HG03135 (cell line): Measurements from ENCODE around the gene MAGI3.
"Not testable (repeated sequence)": the region's sequence is repeated elsewhere in the genome, so short reads cannot be mapped to it uniquely, and the experiment has no call there.

Experiments
- ATAC-seq: cut with Tn5 transposase; IDR thresholded peaks from one replicate; pipeline ENCODE4 v1.9.1; 2021; ENCODE audit warnings: mild to moderate bottlenecking, moderate library complexity; ENCODE audit not compliant: unreplicated experiment

MAGI3 gene

DNA sequence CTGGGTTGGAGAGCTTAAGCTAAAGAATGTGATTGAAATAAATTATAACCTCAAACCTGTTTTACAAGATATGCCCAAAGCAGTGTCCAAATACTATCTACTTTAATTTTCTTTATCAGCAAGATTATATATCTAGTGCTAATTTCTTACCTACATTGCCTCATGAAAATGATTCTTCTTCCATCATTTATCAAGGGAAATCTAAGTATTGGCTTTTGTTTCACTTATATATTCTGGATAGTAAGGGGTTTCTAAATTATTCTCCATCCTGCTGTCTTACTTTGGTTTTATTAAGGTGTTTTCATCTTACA is 287.8 kb downstream of the MAGI3 start:
- ATAC-seq = no peak

DNA sequence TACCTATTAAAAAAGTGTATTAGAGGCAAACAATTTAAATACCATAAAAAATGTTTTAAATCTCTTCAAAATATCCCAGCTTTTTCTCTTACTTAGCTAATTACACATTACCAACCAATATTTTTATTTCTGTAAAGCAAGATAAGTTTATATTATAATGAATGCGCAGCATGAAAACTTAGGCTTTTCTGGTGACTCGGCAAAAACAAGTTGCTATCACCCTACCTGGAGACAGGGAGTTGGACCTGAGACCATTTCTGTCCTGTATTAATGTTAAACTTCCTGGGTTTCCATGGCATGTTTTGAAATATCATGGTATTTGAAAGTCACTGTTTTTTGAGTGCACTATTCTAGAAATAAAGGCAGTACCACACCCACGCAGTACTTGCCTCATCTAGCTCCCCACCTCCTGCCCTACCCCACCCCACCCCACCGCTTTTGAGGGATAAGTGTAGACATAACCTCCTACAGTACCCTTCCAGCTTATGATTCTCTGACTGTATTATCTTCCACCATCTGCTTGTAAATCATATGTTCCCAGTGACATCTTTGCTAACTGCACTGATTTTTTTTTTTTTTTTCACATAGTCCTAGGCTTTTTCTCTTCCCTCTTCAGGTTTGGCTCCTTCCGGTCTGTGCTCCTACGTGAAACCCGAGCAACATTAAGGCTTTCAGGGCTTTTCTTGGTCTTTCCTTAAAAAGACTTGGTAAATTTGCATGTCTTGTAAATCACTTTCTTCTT is 291.5 kb downstream of the MAGI3 start:
- no peak for ATAC-seq

DNA sequence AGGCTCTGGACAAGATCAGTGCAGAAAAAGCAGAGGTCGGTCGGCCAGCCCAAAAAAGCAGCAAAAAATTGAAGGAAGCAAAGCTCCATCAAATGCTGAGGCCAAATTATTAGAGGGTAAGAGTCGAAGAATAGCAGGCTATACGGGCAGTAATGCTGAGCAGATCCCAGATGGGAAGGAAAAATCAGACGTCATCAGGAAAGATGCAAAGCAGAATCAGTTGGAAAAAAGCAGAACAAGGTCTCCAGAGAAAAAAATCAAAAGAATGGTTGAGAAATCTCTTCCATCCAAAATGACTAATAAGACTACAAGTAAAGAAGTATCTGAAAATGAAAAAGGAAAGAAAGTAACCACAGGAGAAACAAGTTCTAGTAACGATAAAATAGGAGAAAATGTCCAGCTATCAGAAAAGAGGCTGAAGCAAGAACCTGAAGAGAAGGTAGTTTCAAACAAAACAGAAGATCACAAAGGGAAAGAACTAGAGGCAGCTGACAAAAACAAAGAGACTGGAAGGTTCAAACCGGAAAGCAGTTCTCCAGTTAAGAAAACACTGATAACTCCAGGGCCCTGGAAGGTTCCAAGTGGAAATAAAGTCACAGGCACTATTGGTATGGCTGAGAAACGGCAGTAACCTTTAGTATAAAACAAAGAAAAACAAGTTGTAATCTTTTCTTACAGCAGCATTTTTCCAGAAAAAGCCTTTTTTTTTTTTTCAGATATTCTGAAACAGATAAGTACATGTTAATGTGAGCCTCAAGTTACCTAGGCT is 293.3 kb downstream of the MAGI3 start:
- no peak for ATAC-seq

DNA sequence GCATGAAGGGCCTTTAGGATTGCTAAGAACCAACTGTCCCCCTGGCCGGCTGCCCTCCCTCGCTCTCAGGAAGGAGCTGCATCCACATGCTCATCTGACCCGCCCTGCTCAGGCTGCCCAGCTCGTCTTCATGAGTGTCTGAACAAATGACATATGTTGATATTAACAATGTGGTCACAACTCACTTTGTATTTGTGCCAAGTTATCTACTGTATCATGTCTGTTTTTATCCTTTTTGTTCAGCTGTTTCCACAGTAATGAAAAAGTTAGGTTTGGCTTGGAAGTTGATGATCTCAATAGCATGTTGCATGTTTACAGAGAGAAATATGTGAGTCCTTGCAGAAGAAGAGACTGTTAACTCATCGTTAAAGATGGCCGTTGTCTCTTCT is 293.8 kb downstream of the MAGI3 start:
- no peak for ATAC-seq

DNA sequence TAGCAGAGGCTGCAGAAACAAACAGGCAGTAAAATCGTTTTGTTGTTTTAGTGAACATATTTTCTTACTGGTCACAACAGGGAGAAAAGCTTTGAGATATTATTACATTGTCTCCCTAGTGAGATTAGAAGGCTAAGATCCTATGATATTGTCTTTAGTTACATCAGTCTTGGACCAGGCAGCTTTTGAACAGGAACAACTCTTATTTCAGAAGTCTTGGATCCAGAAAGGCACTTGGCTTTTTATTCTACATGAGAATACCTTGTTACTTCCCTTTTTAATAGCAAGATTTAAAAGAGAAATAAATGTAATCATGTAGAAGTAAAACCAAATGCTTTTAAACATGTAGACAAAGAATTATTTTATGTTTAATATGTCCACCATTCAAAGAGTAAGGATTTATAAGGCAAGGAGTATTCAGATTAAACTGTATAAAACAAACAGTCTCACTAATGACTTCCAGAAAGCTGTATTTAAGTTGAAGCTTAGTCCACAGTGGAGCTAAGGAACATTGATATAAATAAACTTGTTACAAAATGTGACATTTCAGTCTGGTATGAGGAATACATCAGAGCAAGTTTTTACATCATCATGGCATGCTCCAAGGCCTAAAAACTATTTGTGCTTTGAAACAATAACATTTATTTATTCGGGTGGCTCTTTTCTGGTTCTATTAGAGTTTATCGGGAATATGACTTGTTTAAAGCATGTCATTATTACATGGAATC is 296.7 kb downstream of the MAGI3 start:
- no peak for ATAC-seq

DNA sequence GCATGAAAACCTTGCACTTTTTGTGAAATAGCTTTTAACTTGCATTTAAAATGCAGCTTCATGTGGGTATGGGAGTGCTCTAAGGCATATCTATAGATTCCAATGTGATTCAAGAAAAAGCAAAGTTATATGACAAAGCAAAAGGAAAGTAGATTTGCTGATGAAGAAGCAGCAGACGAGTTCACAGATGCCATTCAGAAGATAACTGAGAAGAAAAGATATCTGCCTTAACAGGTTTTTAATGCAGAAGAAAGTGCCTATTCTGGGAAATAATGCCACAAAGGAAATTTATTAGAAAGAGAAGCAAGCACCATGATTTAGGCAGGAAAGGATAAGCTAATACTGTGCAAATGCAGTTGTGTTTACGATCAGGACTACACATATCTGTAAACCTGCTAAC is 300.9 kb downstream of the MAGI3 start:
- no peak for ATAC-seq

DNA sequence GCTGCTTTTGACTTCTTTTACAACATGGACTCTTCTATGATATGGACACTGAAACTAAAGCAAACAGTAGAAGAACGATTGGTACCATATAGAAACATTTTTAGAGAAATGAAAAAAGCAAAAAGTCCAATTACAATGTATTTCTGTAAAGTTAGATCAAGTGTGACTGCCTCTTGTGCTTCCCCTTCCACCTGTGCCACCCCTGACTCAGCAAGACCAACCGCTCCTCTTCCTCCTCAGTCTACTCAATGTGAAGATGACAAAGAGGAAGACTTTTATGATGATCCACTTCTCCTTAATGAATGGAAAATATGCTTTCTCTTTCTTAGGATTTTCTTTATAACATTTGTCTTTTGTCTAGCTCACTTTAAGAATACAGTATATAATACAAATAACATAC is 302.0 kb downstream of the MAGI3 start:
- no peak for ATAC-seq

DNA sequence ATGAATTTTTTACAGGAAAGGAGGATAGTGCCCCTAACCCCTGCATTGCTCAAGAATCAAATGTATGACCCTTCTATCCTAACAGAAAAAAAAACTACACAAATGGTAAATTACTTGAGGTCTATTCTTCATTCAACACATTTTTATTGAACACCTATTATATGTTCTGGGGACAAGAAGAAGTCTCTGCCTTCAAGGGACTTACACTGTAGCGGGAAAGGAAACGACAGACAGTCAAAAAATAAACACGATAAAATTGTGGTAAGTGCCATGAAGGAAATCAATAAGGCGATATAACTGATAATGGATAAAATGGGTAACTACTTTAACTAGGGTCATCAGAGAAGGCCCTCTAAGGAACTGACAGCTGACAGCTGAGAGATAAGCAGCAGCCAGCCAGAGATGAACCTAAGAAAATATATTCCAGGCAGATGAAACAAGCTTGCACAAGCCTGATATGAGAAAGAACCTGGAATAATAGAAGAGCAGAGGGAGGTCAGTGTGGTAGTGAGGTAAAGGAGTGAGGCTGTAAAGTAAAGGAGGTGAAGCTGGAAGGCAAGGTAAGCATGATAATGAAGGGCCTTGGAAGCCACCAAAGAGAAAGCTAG is 302.6 kb downstream of the MAGI3 start:
- no peak for ATAC-seq

DNA sequence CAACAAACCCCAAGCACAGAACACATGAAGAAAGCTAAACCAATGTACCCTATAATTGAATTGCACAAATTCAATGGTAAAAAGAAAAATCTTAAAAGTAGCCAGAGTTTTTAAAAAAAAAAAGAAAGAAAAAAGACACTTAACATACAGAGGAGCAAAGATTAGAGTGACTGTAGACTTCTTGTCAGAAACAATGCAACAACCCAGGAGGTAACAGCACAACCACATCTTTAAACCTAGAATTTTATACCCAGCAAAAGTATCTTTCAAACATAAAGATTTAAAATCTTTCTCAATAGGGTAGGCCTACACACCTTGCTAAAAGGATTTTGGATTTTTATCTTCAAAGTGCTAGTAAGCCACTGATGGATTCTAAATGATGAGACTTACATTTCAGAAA is 304.6 kb downstream of the MAGI3 start:
- no peak for ATAC-seq

DNA sequence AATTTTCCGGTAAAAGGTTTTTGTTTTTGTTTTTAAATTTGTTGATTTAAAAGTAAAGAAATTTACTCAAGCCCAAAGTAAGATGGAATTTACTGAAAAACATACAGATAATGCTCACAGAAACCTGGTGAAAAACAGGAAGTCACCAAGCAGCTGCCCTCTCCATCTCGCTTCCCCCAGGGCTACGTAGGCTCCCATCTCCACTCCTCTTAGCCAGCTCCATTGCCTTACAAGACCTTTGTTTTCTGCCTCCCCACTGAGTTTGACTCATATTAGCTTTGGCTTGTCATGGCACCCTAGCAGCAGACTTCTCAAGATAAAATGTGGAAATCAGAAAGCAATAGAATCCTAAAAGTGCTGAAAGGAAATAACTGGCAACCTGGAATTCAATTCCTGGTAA is 311.1 kb downstream of the MAGI3 start:
- no peak for ATAC-seq

DNA sequence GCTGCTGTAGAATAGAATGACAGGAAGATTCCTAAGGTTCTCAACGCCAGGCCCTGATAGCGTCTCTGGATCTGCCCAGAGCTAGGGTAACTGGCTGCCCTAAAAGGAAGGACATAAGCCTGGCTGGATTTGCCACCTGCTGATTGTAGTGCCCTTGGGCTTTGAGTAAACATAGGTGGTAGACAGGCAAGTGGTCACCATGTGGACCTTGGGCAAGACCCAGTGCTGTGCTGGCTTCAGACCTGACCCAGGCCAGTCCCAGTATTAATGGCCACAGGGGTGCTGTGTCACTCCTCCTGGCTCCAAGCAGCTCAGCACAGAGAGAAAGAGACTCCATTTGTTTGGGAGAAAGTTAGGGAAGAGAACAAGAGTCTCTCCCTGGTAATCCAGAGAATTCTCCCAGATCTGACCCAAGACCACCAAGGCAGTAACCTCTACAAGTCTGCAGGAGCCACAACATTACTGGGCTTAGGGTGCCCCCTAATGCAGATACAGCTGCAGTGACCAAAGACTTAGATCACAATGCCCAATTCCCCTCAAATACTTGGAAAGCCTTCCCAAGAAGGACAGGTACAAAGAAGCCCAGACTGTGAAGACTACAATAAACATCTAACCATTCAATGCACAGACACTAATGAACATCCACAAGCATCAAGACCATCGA is 324.4 kb downstream of the MAGI3 start:
- no peak for ATAC-seq

DNA sequence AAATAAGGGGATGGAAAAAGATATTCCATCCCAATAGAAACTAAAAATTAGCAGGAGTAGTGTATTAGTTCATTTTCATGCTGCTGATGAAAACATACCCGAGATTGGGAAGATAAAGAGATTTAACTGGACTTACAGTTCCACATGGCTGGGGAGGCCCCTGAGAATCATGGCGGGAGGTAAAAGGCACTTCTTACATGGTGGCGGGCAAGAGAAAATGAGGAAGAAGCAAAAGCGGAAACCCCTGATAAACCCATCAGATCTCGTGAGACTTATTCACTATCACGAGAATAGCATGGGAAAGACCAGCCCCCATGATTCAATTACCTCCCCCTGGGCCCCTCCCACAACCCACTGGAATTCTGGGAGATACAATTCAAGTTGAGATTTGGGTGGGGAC is 327.2 kb downstream of the MAGI3 start:
- ATAC-seq = not testable (repeated sequence)

DNA sequence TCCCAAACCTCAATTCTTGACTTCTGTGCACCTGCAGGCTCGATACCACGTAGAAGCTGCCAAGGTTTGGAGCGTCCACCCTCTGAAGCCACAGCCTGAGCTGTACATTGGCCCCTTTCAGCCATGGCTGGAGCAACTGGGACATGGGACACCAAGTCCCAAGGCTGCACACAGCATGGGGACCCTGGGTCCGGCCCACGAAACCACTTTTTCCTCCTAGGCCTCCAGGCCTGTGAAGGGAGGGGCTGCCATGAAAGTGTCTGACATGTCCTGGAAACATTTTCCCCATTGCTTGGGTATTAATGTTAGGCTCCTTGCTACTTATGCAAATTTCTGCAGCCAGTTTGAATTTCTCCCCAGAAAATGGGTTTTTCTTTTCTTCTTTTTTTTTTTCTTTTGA is 328.3 kb downstream of the MAGI3 start:
- not testable (repeated sequence) for ATAC-seq

DNA sequence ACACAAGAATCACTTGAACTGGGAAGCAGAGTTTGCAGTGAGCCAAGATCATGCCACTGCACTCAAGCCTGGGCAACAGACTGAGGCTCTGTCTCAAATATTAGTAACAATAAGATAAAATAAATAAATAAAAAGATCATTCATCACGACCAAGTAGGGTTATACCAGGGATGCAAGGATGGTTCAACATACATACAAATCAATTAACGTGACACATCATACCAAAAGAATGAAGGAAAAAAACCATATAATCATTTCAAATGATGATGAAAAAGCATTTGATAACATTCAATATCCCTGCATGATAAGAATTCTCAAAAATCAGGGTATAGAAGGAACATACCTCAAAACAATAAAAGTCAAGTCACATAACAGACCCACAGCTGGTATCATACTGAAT is 330.7 kb downstream of the MAGI3 start:
- no peak for ATAC-seq

DNA sequence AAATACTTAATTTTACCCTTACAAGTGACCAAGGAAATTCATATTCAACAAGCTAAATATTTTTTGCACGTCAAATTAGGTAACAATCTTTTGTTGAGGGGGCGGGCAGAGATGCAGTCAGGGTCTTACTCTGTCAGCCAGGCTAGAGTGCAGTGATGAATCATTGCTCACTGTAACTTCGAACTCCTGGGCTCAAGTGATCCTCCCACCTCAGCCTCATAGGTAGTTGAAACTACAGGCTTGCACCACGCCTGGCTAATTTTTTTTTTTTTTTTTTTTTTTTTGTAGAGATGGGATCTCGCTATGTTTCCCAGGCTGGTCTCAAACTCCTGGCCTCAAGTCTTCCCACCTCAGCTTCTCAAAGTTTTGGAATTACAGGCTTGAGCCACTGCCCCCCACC is 342.5 kb downstream of the MAGI3 start:
- ATAC-seq = no peak

DNA sequence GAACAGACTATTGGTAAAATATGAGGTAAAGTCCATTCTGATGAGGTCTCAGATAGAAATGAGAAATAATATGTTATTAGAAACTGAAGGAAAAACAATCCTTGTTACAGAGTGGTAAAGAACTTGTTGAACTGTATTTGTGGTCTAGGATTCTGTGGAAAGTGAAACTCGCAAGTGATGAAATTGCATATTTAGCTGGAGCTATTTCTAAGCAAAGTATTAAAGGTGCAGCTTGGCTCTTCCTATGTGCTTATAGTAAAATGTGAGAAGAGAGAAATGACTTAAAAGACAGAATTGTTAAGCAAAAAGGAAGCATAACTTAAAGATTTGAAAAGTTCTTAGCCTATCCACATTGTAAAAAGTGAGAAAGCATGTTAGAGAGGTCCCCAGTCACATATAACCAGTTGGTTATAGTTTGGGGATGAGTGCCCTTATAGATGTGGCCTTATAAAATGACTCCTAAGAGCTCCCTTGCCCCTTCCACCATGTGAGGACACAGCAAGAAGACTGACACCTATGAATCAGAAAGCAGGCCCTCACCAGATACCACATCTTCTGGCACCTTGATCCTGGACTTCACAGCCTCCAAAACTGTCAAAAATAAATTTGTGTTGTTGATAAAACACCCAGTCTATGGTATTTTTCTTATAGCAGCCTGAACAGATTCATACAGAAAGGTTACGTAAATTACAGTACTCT is 344.2 kb downstream of the MAGI3 start:
- ATAC-seq = no peak
